H1 (cell line): ENCODE data around the gene EFHC1. TPM values are rescaled to one million over a fixed set of nuclear protein-coding genes. Genes with fewer than 3 reads are reported as not detected.

Experiments used
- CTCF ChIA-PET: fragments of 300-600 bp; sonication (Branson Sonifier 250); formaldehyde crosslinking; loops from one replicate; lab custom pipeline; 2021; ENCODE audit not compliant: partially characterized antibody; lab: Charles Lee
- POLR2A ChIA-PET: fragments of 300-600 bp; sonication (Branson Sonifier 250); formaldehyde crosslinking; loops from one replicate; lab custom pipeline; 2021; ENCODE audit warnings: inconsistent platforms; ENCODE audit not compliant: partially characterized antibody; lab: Charles Lee
- DNase-seq, 2 experiments: peaks; one replicate each; pipeline versions ENCODE4 v3.0.0 to v3.0.0-alpha.2; 2010 to 2022; ENCODE audit warnings: low spot score in 2 of 2, low read depth in 1 of 2, mixed read lengths in 1 of 2
- FAIRE-seq: peaks from 2 replicates; lab custom pipeline; 2011; peaks lifted over from hg19 to GRCh38; lab: Jason Lieb, UNC
- H2AFZ ChIP-seq: 2 replicates; pipeline ENCODE4 v1.8.1; 2012; ENCODE audit warnings: low read length, inconsistent platforms
- H2AK5ac ChIP-seq: 2 replicates; pipeline ENCODE4 v1.6.1; 2013; ENCODE audit warnings: low read depth, low read length
- H2BK120ac ChIP-seq: replicated peaks from 2 replicates; pipeline ENCODE3; 2013; ENCODE audit warnings: low read depth, low read length, inconsistent platforms
- H2BK12ac ChIP-seq: 2 replicates; pipeline ENCODE4 v1.6.1; 2013; ENCODE audit warnings: low read depth, low read length
- H2BK15ac ChIP-seq: 2 replicates; pipeline ENCODE4 v1.6.1; 2013; ENCODE audit warnings: low read length
- H2BK20ac ChIP-seq: 2 replicates; pipeline ENCODE4 v1.6.1; 2013; ENCODE audit warnings: low read length
- H2BK5ac ChIP-seq: 2 replicates; pipeline ENCODE4 v1.6.1; 2013; ENCODE audit warnings: low read depth, low read length
- H3K14ac ChIP-seq: 2 replicates; pipeline ENCODE4 v1.6.1; 2013; ENCODE audit warnings: inconsistent platforms; ENCODE audit not compliant: insufficient read length
- H3K18ac ChIP-seq: 2 replicates; pipeline ENCODE4 v1.6.1; 2013; ENCODE audit warnings: low read length; ENCODE audit errors: extremely low read depth
- H3K23ac ChIP-seq: 2 replicates; pipeline ENCODE4 v1.6.1; 2013; ENCODE audit warnings: inconsistent platforms; ENCODE audit not compliant: insufficient read length
- H3K23me2 ChIP-seq: 2 replicates; pipeline ENCODE4 v1.6.1; 2013; ENCODE audit warnings: low read depth, low read length
- H3K27ac ChIP-seq: 2 replicates; pipeline ENCODE4 v1.6.1; 2011; ENCODE audit warnings: low read depth, low read length, inconsistent platforms
- H3K27me3 ChIP-seq, 4 experiments: replicated peaks in 1 of 4; 1 replicate in 1 of 4; 2 replicates in 3 of 4; pipeline versions ENCODE4 v1.6.1 to v1.8.1; 2011 to 2013; ENCODE audit warnings: low read length in 3 of 4, mild to moderate bottlenecking in 3 of 4, inconsistent platforms in 2 of 4, mixed read lengths in 2 of 4, moderate library complexity in 1 of 4; ENCODE audit not compliant: control insufficient read depth in 3 of 4, insufficient read depth in 3 of 4; ENCODE audit errors: extremely low read depth in 1 of 4
- H3K36me3 ChIP-seq, 4 experiments: 2 replicates each; pipeline versions ENCODE4 v1.6.1 to v1.8.1; 2011 to 2013; ENCODE audit warnings: mild to moderate bottlenecking in 4 of 4, low read length in 3 of 4, moderate library complexity in 2 of 4, control low read depth in 1 of 4, inconsistent platforms in 1 of 4; ENCODE audit not compliant: insufficient read depth in 4 of 4, control insufficient read depth in 2 of 4
- H3K4ac ChIP-seq: replicated peaks from 2 replicates; pipeline ENCODE3; 2013; ENCODE audit warnings: low read length, low read depth, mixed read lengths, inconsistent platforms; ENCODE audit not compliant: insufficient read length
- H3K4me1 ChIP-seq, 4 experiments: replicated peaks in 1 of 4; 1 replicate in 1 of 4; 2 replicates in 3 of 4; pipeline versions ENCODE4 v1.6.1 to v1.8.1; 2011 to 2013; ENCODE audit warnings: low read length in 3 of 4, inconsistent platforms in 2 of 4, mixed read lengths in 1 of 4; ENCODE audit not compliant: insufficient read depth in 4 of 4, control insufficient read depth in 3 of 4
- H3K4me2 ChIP-seq, 2 experiments: 2 replicates each; pipeline versions ENCODE4 v1.6.1 to v1.8.1; 2011 to 2013; ENCODE audit warnings: low read depth in 2 of 2, low read length in 2 of 2, control low read depth in 1 of 2, inconsistent platforms in 1 of 2, mild to moderate bottlenecking in 1 of 2; ENCODE audit not compliant: insufficient read depth in 1 of 2
- H3K4me3 ChIP-seq, 4 experiments: fragments of 200-600, 300-600 bp in 1 of 4; sonication (generic), shearing (Covaris generic), sonication (Bioruptor Twin) in 1 of 4; 2 replicates each; pipeline versions ENCODE4 v1.5.1 to v1.8.1; 2011 to 2016; ENCODE audit warnings: low read length in 4 of 4, low read depth in 3 of 4, control low read depth in 2 of 4, inconsistent platforms in 2 of 4, mild to moderate bottlenecking in 2 of 4, mixed read lengths in 1 of 4, moderate library complexity in 1 of 4; ENCODE audit not compliant: insufficient read depth in 2 of 4; ENCODE audit errors: extremely low read depth in 1 of 4
- H3K56ac ChIP-seq: replicated peaks from 2 replicates; pipeline ENCODE3; 2013; ENCODE audit warnings: low read depth, mild to moderate bottlenecking, mixed read lengths, low read length, inconsistent platforms; ENCODE audit not compliant: insufficient read length
- H3K79me1 ChIP-seq: 2 replicates; pipeline ENCODE4 v1.6.1; 2013; ENCODE audit warnings: low read depth, low read length, control low read depth
- H3K79me2 ChIP-seq, 2 experiments: 2 replicates each; pipeline versions ENCODE4 v1.6.1 to v1.8.1; 2012 to 2013; ENCODE audit warnings: low read length in 2 of 2, mild to moderate bottlenecking in 2 of 2, inconsistent platforms in 1 of 2; ENCODE audit not compliant: insufficient read depth in 2 of 2, control insufficient read depth in 1 of 2
- H3K9ac ChIP-seq, 4 experiments: replicated peaks in 1 of 4; 1 replicate in 1 of 4; 2 replicates in 3 of 4; pipeline versions ENCODE4 v1.6.1 to v1.8.1; 2011 to 2013; ENCODE audit warnings: low read depth in 3 of 4, low read length in 3 of 4, control low read depth in 2 of 4, mild to moderate bottlenecking in 2 of 4, moderate library complexity in 2 of 4, inconsistent platforms in 1 of 4; ENCODE audit errors: extremely low read depth in 1 of 4
- H3K9me3 ChIP-seq, 2 experiments: 2 replicates each; pipeline versions ENCODE4 v1.6.1 to v1.8.1; 2012 to 2013; ENCODE audit warnings: mild to moderate bottlenecking in 2 of 2, moderate library complexity in 2 of 2, control low read depth in 1 of 2, inconsistent platforms in 1 of 2, low read depth in 1 of 2, low read length in 1 of 2, mixed read lengths in 1 of 2; ENCODE audit not compliant: insufficient read depth in 2 of 2
- H4K20me1 ChIP-seq, 2 experiments: replicated peaks in 1 of 2; 2 replicates each; pipeline versions ENCODE3 to v1.8.1; 2011 to 2013; ENCODE audit warnings: inconsistent platforms in 2 of 2, low read length in 2 of 2, mild to moderate bottlenecking in 1 of 2; ENCODE audit not compliant: insufficient read depth in 2 of 2, control insufficient read depth in 1 of 2
- H4K5ac ChIP-seq: 2 replicates; pipeline ENCODE4 v1.6.1; 2013; ENCODE audit warnings: low read length, low read depth, mixed read lengths, inconsistent platforms; ENCODE audit not compliant: insufficient read length
- H4K8ac ChIP-seq: 2 replicates; pipeline ENCODE4 v1.8.0; 2013; ENCODE audit warnings: mild to moderate bottlenecking, moderate library complexity, low read length, inconsistent platforms; ENCODE audit not compliant: insufficient read depth; ENCODE audit errors: extremely low read depth
- H4K91ac ChIP-seq: replicated peaks from 2 replicates; pipeline ENCODE3; 2013; ENCODE audit warnings: low read length, mixed read lengths, inconsistent platforms; ENCODE audit not compliant: insufficient read length
- FOSL1 ChIP-seq: IDR thresholded peaks from 2 replicates; pipeline ENCODE4 v1.6.1; 2011; ENCODE audit warnings: mild to moderate bottlenecking, low read depth, low read length, moderate library complexity; ENCODE audit not compliant: insufficient read depth
- KDM5A ChIP-seq: fragments of 200-600 bp; IDR thresholded peaks from 2 replicates; pipeline ENCODE4 v1.7.1; 2012; ENCODE audit warnings: mild to moderate bottlenecking, low read length, inconsistent platforms, mixed read lengths
- RNF2 ChIP-seq: fragments of 200-900, 300-1000 bp; sonication (generic); IDR thresholded peaks from 2 replicates; pipeline ENCODE4 v1.7.1; 2016; ENCODE audit warnings: borderline replicate concordance, low read depth, mild to moderate bottlenecking, antibody characterized with exemption, low read length; ENCODE audit not compliant: poor library complexity, severe bottlenecking; ENCODE audit errors: missing control alignments
- WGBS, 2 experiments: shearing (Covaris generic) in 1 of 2; methylation state at CpG; one replicate each; pipeline versions ENCODE4 v1.1.6 to v1.1.7; 2013 to 2015; ENCODE audit warnings: low lambda C conversion rate in 2 of 2, mixed read lengths in 2 of 2, inconsistent platforms in 1 of 2, low coverage in 1 of 2, missing lambda C conversion rate in 1 of 2; ENCODE audit not compliant: insufficient replicate concordance in 2 of 2, insufficient coverage in 1 of 2, insufficient read length in 1 of 2; ENCODE audit errors: extremely low coverage in 1 of 2, missing lambda C conversion rate in 1 of 2; 5-methylcytosine and 5-hydroxymethylcytosine counted together
- polyA plus RNA-seq, 7 experiments: library from polyadenylated mRNA; depleted of rRNA in 3 of 7; stranded (reverse) in 5 of 7; unstranded in 2 of 7; fragments of >200 nt in 5 of 7; fragments of 200-250 nt in 2 of 7; gene quantifications; 1 replicate in 5 of 7; 2 replicates in 1 of 7; 4 replicates in 1 of 7; pipeline versions ENCODE4 v1.2.1 to v1.2.3, GENCODE V29; 2011 to 2013; ENCODE audit warnings: missing spikeins in 2 of 7, mixed read lengths in 2 of 7
- total RNA-seq: library from RNA; stranded (reverse); fragmentation: NEBNext Ultra II Directional; extraction: Animal tissue kit (Norgen Biotek cat#: 25700); gene quantifications from 2 replicates; pipeline ENCODE4 v1.2.1, GENCODE V29; 2021

The EFHC1 gene
- total and polyA plus RNA-seq, 2 of the 8 experiments (the other 6 are each of a cell fraction or from before 2014, with no cell fraction given): 10.5 to 16.4 TPM

DNA sequence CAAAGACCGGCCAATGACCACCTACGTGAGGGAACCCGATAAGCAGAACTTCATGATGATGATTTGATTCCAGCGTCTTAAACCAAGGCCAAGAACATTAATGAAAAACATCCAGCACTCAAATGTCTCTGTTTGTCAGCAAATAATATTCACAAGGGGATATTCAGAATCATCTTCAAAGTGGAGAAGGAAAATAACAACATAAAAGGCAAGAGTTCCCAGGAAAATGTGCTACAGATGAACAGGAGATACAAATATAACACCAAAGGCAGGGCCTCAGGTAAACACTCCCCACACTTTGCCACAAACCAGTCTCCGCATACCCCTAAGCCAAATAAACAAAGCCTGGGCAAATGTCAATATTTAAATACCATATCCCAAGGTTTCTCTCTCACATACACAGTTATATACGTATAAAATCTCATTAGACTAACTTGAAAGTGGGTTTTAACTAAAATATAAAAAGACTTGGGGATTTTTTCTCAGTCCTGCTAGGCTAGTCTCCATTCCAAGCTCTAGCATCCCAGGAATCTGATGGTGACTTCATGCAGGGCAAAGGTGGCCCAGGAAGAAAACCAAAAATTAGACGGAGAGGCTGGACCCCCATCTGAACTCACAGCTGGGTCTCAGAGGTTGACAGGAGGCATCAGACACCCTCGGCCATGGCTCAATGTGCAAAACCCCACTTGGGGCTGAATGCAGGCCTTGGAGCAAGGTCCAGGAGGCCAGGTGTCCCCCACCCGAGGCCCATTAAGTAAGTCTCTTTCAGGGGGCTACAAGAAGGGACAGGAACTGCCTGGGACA is 124.7 kb downstream of the EFHC1 start:
- Histone ChIP-seq H3K4me2 (no peak overlapping the region; a peak in 1 of 4 replicates), H2AFZ (no peak overlapping the region), H3K18ac (no peak overlapping the region), H2BK5ac (no peak overlapping the region; the same call in 1 of the 2 replicates), H2BK20ac (peak overlapping the region; percentile 25; the same call in 1 of the 2 replicates), H3K79me1 (peaks cover 8% of the 10 kb centered on the region; the same call in 1 of the 2 replicates), H3K14ac (no peak overlapping the region), H3K4me1 (peaks cover 2 to 9% (median 3%) of the 10 kb centered on the region in 4 experiments; a peak in 6 of 7 replicates), H3K36me3 (no peaks in the 10 kb centered on the region; a peak in 1 of 8 replicates), H3K27me3 (no peaks in the 10 kb centered on the region), H2BK120ac (no peak overlapping the region), H3K9me3 (no peaks in the 10 kb centered on the region), H4K5ac (no peak overlapping the region), H3K79me2 (peaks cover 0 to 50% of the 10 kb centered on the region in 2 experiments; a peak in 2 of 4 replicates), H3K56ac (no peak overlapping the region), H3K9ac (no peak overlapping the region), H3K4me3 (no peak overlapping the region), H3K27ac (no peak overlapping the region), H3K4ac (no peak overlapping the region), H2BK12ac (peak overlapping the region; percentile 52; the same call in 1 of the 2 replicates), H2AK5ac (peak overlapping the region; percentile 44; the same call in 1 of the 2 replicates), H3K23me2 (no peaks in the 10 kb centered on the region), H4K8ac (no peak overlapping the region), H3K23ac (no peak overlapping the region), H2BK15ac (no peak overlapping the region), H4K20me1 (no peaks in the 10 kb centered on the region), H4K91ac (no peak overlapping the region)
- POLR2A ChIA-PET: interaction anchor here (0.6 to 1.4 kb wide), 3 partner anchors 16 to 31 kb away, joined by 3 read pairs; no protein-coding TSS in a partner anchor
- WGBS, 2 experiments: 97% methylated on average over 9 of the region's 9 CpGs; no CpG with 5 or more reads in 1 of the 2 experiments
- DNase-seq (no peak), FAIRE-seq (no peak)
- CTCF ChIA-PET: interaction anchor here (0.8 to 1.8 kb wide), 5 partner anchors 8 to 38 kb away, joined by 3 to 5 read pairs (median 3); no protein-coding TSS in a partner anchor
- no peak for TF ChIP-seq FOSL1
- no peak for TF ChIP-seq KDM5A
- no peak for TF ChIP-seq RNF2
